DMS53 treated with DMSO at 0.1 percent for 48 hours (cell line): ENCODE results near the gene PLTP.
"Not testable (repeated sequence)": the region's sequence is repeated elsewhere in the genome, so short reads cannot be mapped to it uniquely, and the experiment has no call there.

ENCODE experiments used
- DNase-seq: peaks from one replicate; lab custom pipeline; 2025; ENCODE audit not compliant: unreplicated experiment; lab: John Stamatoyannopoulos, UW

Gene PLTP

GRCh38 chr20:45901332-45901731 lies 10.6 kb downstream of the PLTP start:
- DNase-seq = not testable (repeated sequence)

- no peak for DNase-seq
Measured at GRCh38 chr20:45899046-45899835, 12.7 kb downstream of the PLTP start.

GRCh38 chr20:45898285-45898684 lies 13.7 kb downstream of the PLTP start:
- no peak for DNase-seq

- DNase-seq = no peak
Measured at GRCh38 chr20:45897692-45898091, 14.3 kb downstream of the PLTP start.

- DNase-seq = no peak
Measured at GRCh38 chr20:45897289-45897688, 14.7 kb downstream of the PLTP start.

- DNase-seq = no peak
Measured at GRCh38 chr20:45896641-45897161, 15.3 kb downstream of the PLTP start.

- no peak for DNase-seq
Measured at GRCh38 chr20:45894797-45895196, 17.2 kb downstream of the PLTP start.

GRCh38 chr20:45893831-45894230 lies 18.1 kb downstream of the PLTP start:
- no peak for DNase-seq

GRCh38 chr20:45892828-45893500 lies 19.0 kb downstream of the PLTP start:
- no peak for DNase-seq

GRCh38 chr20:45892049-45892825 lies 19.7 kb downstream of the PLTP start:
- DNase-seq = no peak

- DNase-seq = peak; percentile 79
Measured at GRCh38 chr20:45890985-45891983, 20.7 kb downstream of the PLTP start, which contains the start of the genes CTSA and NEURL2. CTSA (plus strand) TSS chr20:45891335; CDS start chr20:45891569, 234 bp downstream. NEURL2 (minus strand) TSS chr20:45891208; CDS start chr20:45890991, 217 bp downstream.

- peak; percentile 71 for DNase-seq
Measured at GRCh38 chr20:45890077-45890984, 21.6 kb downstream of the PLTP start.

GRCh38 chr20:45888681-45889080 lies 23.3 kb downstream of the PLTP start:
- no peak for DNase-seq

- no peak for DNase-seq
Measured at GRCh38 chr20:45887346-45887715, 24.6 kb downstream of the PLTP start, which contains the start of gene SPATA25. SPATA25 (minus strand) TSS chr20:45887622; CDS start chr20:45887590, 32 bp downstream.

- no peak for DNase-seq
Measured at GRCh38 chr20:45886590-45887345, 25.2 kb downstream of the PLTP start.

- DNase-seq = no peak
Measured at GRCh38 chr20:45883100-45883469, 28.9 kb downstream of the PLTP start.

GRCh38 chr20:45882469-45883099 lies 29.4 kb downstream of the PLTP start:
- DNase-seq = no peak
